ENCODE results near the gene TXNRD2.

TXNRD2 gene

DNA sequence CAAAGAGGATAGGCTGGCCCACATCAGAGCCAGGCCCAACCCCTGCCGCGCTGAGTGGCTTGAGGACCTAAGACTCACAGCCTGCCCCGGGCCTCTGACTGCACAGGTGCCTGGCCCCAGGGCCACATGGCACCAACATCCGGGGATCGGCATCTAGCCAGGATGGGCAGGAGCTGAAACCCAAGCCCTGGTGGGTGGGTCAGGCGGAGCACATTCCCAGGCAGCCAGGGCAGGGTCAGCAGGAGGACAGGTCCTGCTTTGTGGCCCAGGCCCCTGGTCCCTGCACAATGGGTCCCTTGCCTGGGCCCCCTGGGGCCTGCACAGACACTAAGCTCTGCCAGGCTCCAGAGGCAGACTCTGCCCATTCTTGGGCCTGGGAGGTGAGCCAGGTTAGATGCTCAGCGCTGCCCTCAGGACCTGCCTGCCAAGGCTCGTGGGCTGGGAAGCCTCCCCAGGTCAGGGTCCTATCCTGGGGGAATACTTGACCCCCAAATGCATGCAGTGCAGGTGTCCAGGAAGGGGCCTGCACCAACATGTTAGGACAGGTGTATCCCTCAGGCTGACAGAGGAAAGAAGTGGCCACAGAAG, 41.5 kb upstream of the TXNRD2 start:
- ATAC-seq (no peak), DNase-seq (no peak)
- Mint-ChIP-seq H3K4me1 (no peaks in the 10 kb centered on the region), H3K9me3 (no peaks in the 10 kb centered on the region), H3K4me3 (no peak overlapping the region), H3K27ac (no peak overlapping the region), H3K27me3 (peaks cover 13% of the 10 kb centered on the region)

GRCh38 chr22:19981961-19982920, 40.6 kb upstream of the TXNRD2 start:
- ATAC-seq, result no peak

DNA sequence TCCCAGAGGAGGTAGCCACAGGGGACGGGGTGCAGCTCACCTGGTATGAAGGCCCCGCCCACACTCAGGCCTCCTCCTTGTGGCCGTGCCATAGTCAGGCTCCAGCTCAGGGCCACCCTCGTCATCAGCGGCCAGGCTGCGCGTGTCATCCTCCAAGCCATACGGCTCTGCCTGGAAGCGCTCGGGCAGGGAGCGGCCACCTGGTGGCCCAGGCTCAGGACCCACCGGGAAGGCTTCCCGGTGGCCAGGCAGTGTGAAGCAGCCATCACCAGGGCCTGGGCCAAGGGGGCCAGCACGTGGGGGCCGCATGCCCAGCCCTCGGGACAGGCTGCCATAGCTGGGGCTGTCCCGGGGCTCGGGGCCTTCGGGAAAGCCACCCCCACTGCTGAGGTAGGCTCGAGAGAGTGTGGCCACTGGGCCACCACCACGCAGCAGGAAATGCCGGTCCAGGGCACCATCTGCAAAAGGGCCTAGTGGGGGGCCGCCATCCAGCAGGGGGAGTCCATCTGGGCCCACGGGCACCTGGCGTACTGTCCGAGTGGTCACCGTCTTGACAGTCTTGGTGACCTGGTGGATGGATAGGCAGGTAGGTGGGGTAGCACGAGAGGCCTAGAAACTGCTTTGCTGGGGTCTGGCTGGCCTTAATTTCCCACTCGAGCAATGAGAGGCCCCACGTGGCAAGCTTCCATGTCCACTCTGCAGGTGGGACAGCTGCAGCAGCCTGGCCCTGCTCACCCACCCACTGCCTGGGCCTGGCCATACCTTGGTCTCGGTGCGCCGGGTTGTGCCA, 39.7 kb upstream of the TXNRD2 start:
- peak overlapping the region in 1 of 2 donors; percentile 15 for H3K27ac Mint-ChIP-seq
- H3K4me1 Mint-ChIP-seq, result no peaks in the 10 kb centered on the region
- no peak overlapping the region for H3K4me3 Mint-ChIP-seq
- no peaks in the 10 kb centered on the region for H3K9me3 Mint-ChIP-seq
- ATAC-seq (no peak), DNase-seq (no peak)
- peaks cover 13% of the 10 kb centered on the region for H3K27me3 Mint-ChIP-seq

More at GRCh38 chr22:19981961-19982920, 40.6 kb upstream of the TXNRD2 start:
- H3K4me3 Mint-ChIP-seq, result no peak overlapping the region
- H3K9me3 Mint-ChIP-seq, result no peaks in the 10 kb centered on the region
- H3K27ac Mint-ChIP-seq, result peak overlapping the region in 1 of 2 donors; percentile 59
- H3K27me3 Mint-ChIP-seq, result peaks cover 13% of the 10 kb centered on the region
- H3K4me1 Mint-ChIP-seq, result no peaks in the 10 kb centered on the region
- DNase-seq, result no peak

DNA sequence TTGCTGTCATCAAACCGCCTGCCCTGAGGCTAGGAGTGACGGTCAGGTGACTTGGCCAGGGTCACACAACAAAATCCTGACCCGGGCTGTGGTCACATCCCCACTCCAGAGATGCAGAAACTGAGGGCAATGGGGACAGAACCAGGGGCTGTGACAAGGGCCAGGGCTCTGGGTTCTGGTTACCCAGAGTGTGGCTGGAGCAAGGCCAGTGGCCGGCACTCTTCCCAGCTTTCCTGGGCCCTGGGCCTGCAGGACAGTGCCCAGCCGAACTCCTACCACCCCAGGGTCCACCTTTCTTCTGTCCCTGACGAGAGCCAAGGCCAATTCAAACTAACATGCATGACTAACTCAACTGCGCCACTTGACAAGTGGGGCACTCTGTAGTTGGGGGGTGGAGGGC, 39.1 kb upstream of the TXNRD2 start:
- no peaks in the 10 kb centered on the region for H3K4me1 Mint-ChIP-seq
- H3K9me3 Mint-ChIP-seq, result no peaks in the 10 kb centered on the region
- no peak overlapping the region for H3K4me3 Mint-ChIP-seq
- DNase-seq, result no peak
- peaks cover 10% of the 10 kb centered on the region for H3K27me3 Mint-ChIP-seq
- no peak for ATAC-seq
- H3K27ac Mint-ChIP-seq, result no peak overlapping the region

- DNase-seq, result no peak
- peaks cover 2% of the 10 kb centered on the region for H3K27me3 Mint-ChIP-seq
- no peak for ATAC-seq
- H3K27ac Mint-ChIP-seq, result no peak overlapping the region
- no peak overlapping the region for H3K4me3 Mint-ChIP-seq
- H3K4me1 Mint-ChIP-seq, result peaks cover 8% of the 10 kb centered on the region
- no peaks in the 10 kb centered on the region for H3K9me3 Mint-ChIP-seq
Measured at GRCh38 chr22:19979712-19980493, 38.3 kb upstream of the TXNRD2 start.

DNA sequence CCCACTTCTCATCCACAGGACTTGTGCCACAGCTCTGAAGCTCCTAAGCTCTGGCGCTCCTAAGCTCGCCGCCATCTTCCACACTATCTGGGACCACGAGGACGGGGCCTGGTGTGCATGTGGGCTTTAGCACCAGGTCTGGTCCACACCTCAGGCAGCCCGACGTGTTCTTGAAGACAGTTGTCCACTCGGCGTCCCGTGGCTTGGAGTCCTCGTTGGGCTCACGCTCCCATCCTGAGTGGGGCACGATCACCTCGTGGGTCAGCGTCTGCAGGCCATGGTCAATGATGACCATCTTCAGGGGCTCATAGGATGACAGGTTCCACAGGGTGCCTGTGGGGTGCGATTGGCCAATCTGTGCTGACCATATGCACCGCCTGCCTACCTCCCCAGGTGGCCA, 37.1 kb upstream of the TXNRD2 start:
- no peaks in the 10 kb centered on the region for H3K27me3 Mint-ChIP-seq
- no peak overlapping the region for H3K4me3 Mint-ChIP-seq
- DNase-seq, result no peak
- no peaks in the 10 kb centered on the region for H3K9me3 Mint-ChIP-seq
- H3K27ac Mint-ChIP-seq, result no peak overlapping the region
- no peak for ATAC-seq
- H3K4me1 Mint-ChIP-seq, result peaks cover 20% of the 10 kb centered on the region

DNA sequence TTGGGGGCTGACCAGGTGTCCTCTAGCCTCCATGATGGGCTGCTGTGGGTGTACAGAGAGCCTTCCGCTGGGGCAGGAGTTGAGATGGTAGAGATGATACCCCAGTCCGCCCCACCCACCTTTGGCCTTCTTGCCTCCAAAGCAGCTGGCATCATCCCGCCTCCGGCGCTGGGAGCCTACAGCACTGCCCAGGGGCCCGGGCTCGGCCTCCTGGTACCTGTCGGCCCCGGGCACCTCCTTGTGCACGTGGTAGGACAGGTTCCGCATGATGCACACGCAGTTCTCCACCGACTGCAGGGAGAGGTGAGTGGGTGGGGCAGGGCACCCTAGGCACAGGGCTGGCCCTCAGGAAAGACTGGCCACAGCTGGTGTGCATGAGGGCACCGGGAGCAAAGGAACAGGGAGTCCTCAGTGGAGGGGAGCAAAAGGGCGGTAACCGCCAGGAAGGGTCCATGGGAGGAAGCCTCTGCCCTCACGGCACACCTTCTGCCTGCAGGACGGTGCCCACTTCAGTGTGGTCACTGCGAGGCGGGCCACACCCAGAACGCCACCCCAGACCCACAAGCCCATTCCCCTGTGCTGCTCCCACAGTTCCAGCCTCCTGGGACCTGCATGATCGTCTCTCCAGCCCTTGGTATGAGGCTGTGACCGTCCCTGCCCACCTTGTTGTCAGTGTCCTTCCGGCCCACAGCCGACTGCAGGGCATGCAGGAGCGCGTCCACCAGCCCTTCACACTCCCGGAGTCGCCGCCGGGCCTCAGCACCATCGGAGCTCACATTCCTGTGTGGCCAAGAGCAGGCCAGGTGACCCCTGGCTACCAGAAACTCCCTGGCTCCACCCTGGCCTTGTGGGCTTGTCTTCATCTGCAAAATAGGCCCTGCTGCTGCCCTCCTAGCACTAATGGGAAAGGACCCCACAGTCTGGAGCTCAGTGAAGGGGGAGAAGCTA, 36.0 kb upstream of the TXNRD2 start:
- H3K4me3 Mint-ChIP-seq, result no peak overlapping the region
- H3K4me1 Mint-ChIP-seq, result peaks cover 20% of the 10 kb centered on the region
- no peak for DNase-seq
- no peaks in the 10 kb centered on the region for H3K9me3 Mint-ChIP-seq
- ATAC-seq, result no peak
- no peaks in the 10 kb centered on the region for H3K27me3 Mint-ChIP-seq
- peak overlapping the region in 1 of 2 donors; percentile 27 for H3K27ac Mint-ChIP-seq

- no peak overlapping the region for H3K27ac Mint-ChIP-seq
Measured at GRCh38 chr22:19976671-19977070, 35.1 kb upstream of the TXNRD2 start.

DNA sequence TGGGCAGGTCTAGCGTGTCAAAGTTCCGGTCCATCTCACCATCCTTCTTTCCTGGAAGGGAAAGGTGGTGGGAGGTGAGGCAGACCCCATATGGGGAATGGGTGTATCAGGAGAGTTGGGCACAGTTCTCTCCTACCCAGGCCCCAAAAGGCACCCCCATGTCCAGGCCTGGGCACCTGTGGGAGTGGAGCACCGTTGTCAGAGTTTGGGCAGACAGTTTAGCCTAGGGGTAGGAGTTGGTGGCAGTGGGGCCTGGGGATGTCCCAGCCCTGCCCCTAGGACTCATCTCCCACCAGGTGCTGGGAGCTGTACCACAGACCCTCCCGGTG, 34.1 kb upstream of the TXNRD2 start:
- Mint-ChIP-seq H3K9me3 (no peaks in the 10 kb centered on the region), H3K27me3 (no peaks in the 10 kb centered on the region), H3K27ac (no peak overlapping the region), H3K4me3 (peak overlapping the region in 1 of 2 donors; percentile 1), H3K4me1 (peaks cover 38% of the 10 kb centered on the region)
- DNase-seq (no peak), ATAC-seq (no peak)

More at GRCh38 chr22:19976671-19977070, 35.1 kb upstream of the TXNRD2 start:
- ATAC-seq (no peak), DNase-seq (no peak)
- peaks cover 28% of the 10 kb centered on the region for H3K4me1 Mint-ChIP-seq
- H3K9me3 Mint-ChIP-seq, result no peaks in the 10 kb centered on the region
- H3K4me3 Mint-ChIP-seq, result no peak overlapping the region
- H3K27me3 Mint-ChIP-seq, result no peaks in the 10 kb centered on the region

- DNase-seq, result no peak
- no peak for ATAC-seq
- H3K4me1 Mint-ChIP-seq, result peaks cover 41% of the 10 kb centered on the region
- H3K27me3 Mint-ChIP-seq, result no peaks in the 10 kb centered on the region
- no peaks in the 10 kb centered on the region for H3K9me3 Mint-ChIP-seq
- H3K4me3 Mint-ChIP-seq, result peak overlapping the region in 1 of 2 donors; percentile 1
- H3K27ac Mint-ChIP-seq, result peak overlapping the region; percentile 6 to 60
Measured at GRCh38 chr22:19974935-19975706, 33.5 kb upstream of the TXNRD2 start.

GRCh38 chr22:19974268-19974861, 32.7 kb upstream of the TXNRD2 start:
- H3K27ac Mint-ChIP-seq, result peak overlapping the region in 1 of 2 donors; percentile 77
- H3K27me3 Mint-ChIP-seq, result no peaks in the 10 kb centered on the region
- DNase-seq, result no peak
- no peak overlapping the region for H3K4me3 Mint-ChIP-seq
- no peak for ATAC-seq
- H3K4me1 Mint-ChIP-seq, result peaks cover 41% of the 10 kb centered on the region
- no peaks in the 10 kb centered on the region for H3K9me3 Mint-ChIP-seq

DNA sequence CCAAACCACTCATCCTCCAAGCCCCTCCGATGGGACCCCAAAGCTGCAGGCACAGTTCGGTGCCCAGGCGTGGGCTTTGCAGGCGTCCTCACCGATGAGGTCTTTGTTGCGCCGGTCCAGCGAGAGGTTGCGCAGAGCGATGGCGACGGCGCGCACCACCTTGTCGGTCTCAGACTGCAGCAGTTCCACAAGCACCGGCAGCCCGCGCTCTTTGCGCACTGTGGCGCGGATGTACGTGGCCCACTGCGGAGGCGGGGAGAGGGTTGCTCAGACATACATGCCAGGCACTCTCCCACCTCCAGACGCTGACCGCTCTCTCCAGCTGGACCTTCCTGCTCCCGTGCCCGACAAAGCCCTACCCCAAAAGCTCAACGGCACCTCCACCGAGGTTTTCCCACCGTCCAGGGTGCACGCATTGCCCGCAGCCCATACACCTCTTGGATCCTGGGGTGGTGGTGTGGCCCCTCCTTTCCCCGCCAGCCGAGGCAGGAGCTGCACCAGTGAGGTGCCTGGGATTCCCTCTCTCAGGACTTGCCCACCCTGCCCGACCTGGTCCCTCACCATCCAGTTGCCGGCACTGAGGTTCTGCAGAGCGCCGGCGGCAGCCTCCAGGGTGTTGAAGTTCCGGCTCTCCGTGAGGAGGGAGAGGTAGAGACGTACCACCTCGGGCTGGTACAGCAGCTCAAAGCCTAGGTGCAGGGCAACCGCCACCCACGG, 32.1 kb upstream of the TXNRD2 start:
- no peaks in the 10 kb centered on the region for H3K27me3 Mint-ChIP-seq
- no peak overlapping the region for H3K4me3 Mint-ChIP-seq
- H3K9me3 Mint-ChIP-seq, result no peaks in the 10 kb centered on the region
- no peak for ATAC-seq
- peak overlapping the region in 1 of 2 donors; percentile 77 for H3K27ac Mint-ChIP-seq
- no peak for DNase-seq
- peaks cover 41% of the 10 kb centered on the region for H3K4me1 Mint-ChIP-seq
